Measurements from ENCODE around the gene MFSD12. TPM values are rescaled to one million over a fixed set of nuclear protein-coding genes. Genes with fewer than 3 reads are reported as not detected.

MFSD12 gene
- 10 to 100 TPM; 21.9 to 87.4 (median 44.0) TPM for total RNA-seq

- WGBS, 10 experiments, result 0 to 4% (median 1%) methylated on average over 4 to 10 of the region's 81 CpGs; no CpG with 5 or more reads in 6 of the 10 experiments
- H3K4me3 ChIP-seq, result peak within 1 kb of the TSS; percentile 74 to 97 (median 81)
- in situ Hi-C loops (cut with MboI; ENCODE audit: low pct_unique_long_range_greater_than_20kb in 2 of 9, low sequenced_read_pairs in 9 of 9, unreplicated experiment in 9 of 9), result loop anchor here in 1 of 9 experiments (25.0 kb wide), 1 partner anchor 155 kb away; the partner anchor contains the start of genes PIP5K1C and TJP3
- no peak within 1 kb of the TSS for H3K27ac ChIP-seq
- peak; percentile 87 to 96 (median 94) for ATAC-seq (replicated peaks in 6 of 8)
- peaks cover 5 to 9% of the 10 kb centered on the region in 2 donors for H3K4me1 ChIP-seq (replicated peaks in 1 of 2)
Measured at GRCh38 chr19:3557461-3558248, at the start of gene MFSD12. Gene MFSD12 (minus strand): TSS chr19:3557586. CDS start chr19:3557403, 183 bp downstream.

GRCh38 chr19:3606690-3607289, 49.4 kb upstream of the MFSD12 start, which contains the start of gene TBXA2R:
Gene TBXA2R (minus strand): TSS chr19:3606875. CDS start chr19:3600634, 6,241 bp downstream.
- ATAC-seq (replicated peaks in 6 of 8), result peak; percentile 53 to 87 (median 72)
- H3K27ac ChIP-seq, result no peak within 1 kb of the TSS
- in situ Hi-C loops (cut with MboI; ENCODE audit: low pct_unique_long_range_greater_than_20kb in 2 of 9, low sequenced_read_pairs in 9 of 9, unreplicated experiment in 9 of 9), result loop anchor here in 1 of 9 experiments (25.0 kb wide), 1 partner anchor 294 kb away; no protein-coding TSS in a partner anchor
- 14% methylated on average over 4 of the region's 46 CpGs; no CpG with 5 or more reads in 9 of the 10 experiments for WGBS, 10 experiments
- peak within 1 kb of the TSS in 2 of 5 donors; percentile 6 to 18 for H3K4me3 ChIP-seq
- H3K4me1 ChIP-seq (replicated peaks in 1 of 2), result peaks cover 12 to 15% of the 10 kb centered on the region in 2 donors

DNA sequence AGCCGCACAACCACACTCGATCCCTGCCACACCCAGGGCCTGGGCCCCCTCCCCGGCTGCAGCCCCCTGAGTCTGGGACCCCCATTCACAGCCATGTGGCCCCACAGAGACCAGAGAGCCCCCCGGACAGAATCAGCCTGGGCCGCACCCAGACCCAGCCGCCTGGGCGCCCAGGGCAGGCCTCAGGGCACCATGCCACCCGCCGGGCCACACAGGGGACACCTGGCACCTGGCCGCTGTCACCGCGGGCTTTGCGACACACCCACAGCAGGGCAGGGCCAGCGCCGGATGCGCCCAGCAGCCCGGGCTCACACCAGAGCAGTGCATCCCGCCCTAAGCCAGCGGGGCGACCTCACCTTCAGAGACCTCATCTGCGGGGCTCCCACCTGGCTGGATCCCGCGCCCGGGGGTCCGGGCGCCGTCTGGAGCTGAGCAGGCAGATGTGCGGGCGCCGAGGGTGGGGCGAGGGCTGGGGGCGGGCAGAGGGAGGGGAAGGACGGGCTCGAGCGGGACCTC, 48.8 kb upstream of the MFSD12 start:
- peak; percentile 8 to 28 (median 26) for ATAC-seq (replicated peaks in 6 of 8)
- H3K4me1 ChIP-seq (replicated peaks in 1 of 2), result peaks cover 12 to 15% of the 10 kb centered on the region in 2 donors
- WGBS, 10 experiments, result 0% methylated on average over 2 of the region's 35 CpGs; no CpG with 5 or more reads in 9 of the 10 experiments
- no peak overlapping the region for H3K27ac ChIP-seq
- in situ Hi-C loops (cut with MboI; ENCODE audit: low pct_unique_long_range_greater_than_20kb in 2 of 9, low sequenced_read_pairs in 9 of 9, unreplicated experiment in 9 of 9), result loop anchor here in 1 of 9 experiments (25.0 kb wide), 1 partner anchor 294 kb away; no protein-coding TSS in a partner anchor
- H3K4me3 ChIP-seq, result peak overlapping the region in 1 of 5 donors; percentile 6

GRCh38 chr19:3605770-3606169, 48.4 kb upstream of the MFSD12 start:
- no peak overlapping the region for H3K4me3 ChIP-seq
- in situ Hi-C loops (cut with MboI; ENCODE audit: low pct_unique_long_range_greater_than_20kb in 2 of 9, low sequenced_read_pairs in 9 of 9, unreplicated experiment in 9 of 9), result loop anchor here in 1 of 9 experiments (25.0 kb wide), 1 partner anchor 293 kb away; no protein-coding TSS in a partner anchor

DNA sequence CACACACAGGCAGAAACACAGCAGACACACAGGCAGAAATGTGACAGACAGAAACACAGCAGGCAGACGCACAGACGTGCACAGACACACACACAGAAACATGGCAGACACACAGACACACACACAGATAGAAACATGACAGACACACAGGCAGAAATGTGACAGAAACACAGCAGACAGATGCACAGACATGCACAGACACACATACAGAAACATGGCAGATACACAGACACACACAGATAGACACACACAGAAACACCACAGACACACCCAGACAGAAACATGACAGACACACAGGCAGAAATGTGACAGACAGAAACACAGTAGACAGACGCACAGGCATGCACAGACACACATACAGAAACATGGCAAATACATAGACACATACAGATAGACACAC, 48.0 kb upstream of the MFSD12 start:
- Histone ChIP-seq H3K27ac (no peak overlapping the region), H3K4me1 (replicated peaks in 1 of 2) (peaks cover 12 to 15% of the 10 kb centered on the region in 2 donors), H3K4me3 (no peak overlapping the region)
- no peak for ATAC-seq (replicated peaks in 6 of 8)
- in situ Hi-C loops (cut with MboI; ENCODE audit: low pct_unique_long_range_greater_than_20kb in 2 of 9, low sequenced_read_pairs in 9 of 9, unreplicated experiment in 9 of 9), result loop anchor here in 1 of 9 experiments (25.0 kb wide), 1 partner anchor 293 kb away; no protein-coding TSS in a partner anchor
- WGBS, 10 experiments, result 60 to 94% (median 67%) methylated on average over 1 to 3 of the region's 3 CpGs; no CpG with 5 or more reads in 5 of the 10 experiments

More at GRCh38 chr19:3605770-3606169, 48.4 kb upstream of the MFSD12 start:
- Histone ChIP-seq H3K27ac (no peak overlapping the region), H3K4me1 (replicated peaks in 1 of 2) (peaks cover 12 to 15% of the 10 kb centered on the region in 2 donors)
- 60 to 80% (median 65%) methylated on average over 1 to 4 of the region's 5 CpGs; no CpG with 5 or more reads in 6 of the 10 experiments for WGBS, 10 experiments
- no peak for ATAC-seq (replicated peaks in 6 of 8)

- H3K27ac ChIP-seq, result no peak overlapping the region
- in situ Hi-C loops (cut with MboI; ENCODE audit: low pct_unique_long_range_greater_than_20kb in 2 of 9, low sequenced_read_pairs in 9 of 9, unreplicated experiment in 9 of 9), result loop anchor here in 1 of 9 experiments (25.0 kb wide), 1 partner anchor 293 kb away; no protein-coding TSS in a partner anchor
- no peak for ATAC-seq (replicated peaks in 6 of 8)
- peaks cover 12 to 15% of the 10 kb centered on the region in 2 donors for H3K4me1 ChIP-seq (replicated peaks in 1 of 2)
- WGBS, 10 experiments, result 60 to 68% (median 63%) methylated on average over 2 to 8 of the region's 11 CpGs; no CpG with 5 or more reads in 7 of the 10 experiments
- H3K4me3 ChIP-seq, result no peak overlapping the region
Measured at GRCh38 chr19:3604987-3605343, 47.6 kb upstream of the MFSD12 start.

GRCh38 chr19:3604227-3604986, 47.0 kb upstream of the MFSD12 start:
- 80 to 100% (median 86%) methylated on average over 1 to 5 of the region's 27 CpGs; no CpG with 5 or more reads in 5 of the 10 experiments for WGBS, 10 experiments
- Histone ChIP-seq H3K4me3 (no peak overlapping the region), H3K27ac (no peak overlapping the region), H3K4me1 (replicated peaks in 1 of 2) (peaks cover 12 to 15% of the 10 kb centered on the region in 2 donors)
- in situ Hi-C loops (cut with MboI; ENCODE audit: low pct_unique_long_range_greater_than_20kb in 2 of 9, low sequenced_read_pairs in 9 of 9, unreplicated experiment in 9 of 9), result loop anchor here in 1 of 9 experiments (25.0 kb wide), 1 partner anchor 292 kb away; no protein-coding TSS in a partner anchor
- ATAC-seq (replicated peaks in 6 of 8), result no peak

DNA sequence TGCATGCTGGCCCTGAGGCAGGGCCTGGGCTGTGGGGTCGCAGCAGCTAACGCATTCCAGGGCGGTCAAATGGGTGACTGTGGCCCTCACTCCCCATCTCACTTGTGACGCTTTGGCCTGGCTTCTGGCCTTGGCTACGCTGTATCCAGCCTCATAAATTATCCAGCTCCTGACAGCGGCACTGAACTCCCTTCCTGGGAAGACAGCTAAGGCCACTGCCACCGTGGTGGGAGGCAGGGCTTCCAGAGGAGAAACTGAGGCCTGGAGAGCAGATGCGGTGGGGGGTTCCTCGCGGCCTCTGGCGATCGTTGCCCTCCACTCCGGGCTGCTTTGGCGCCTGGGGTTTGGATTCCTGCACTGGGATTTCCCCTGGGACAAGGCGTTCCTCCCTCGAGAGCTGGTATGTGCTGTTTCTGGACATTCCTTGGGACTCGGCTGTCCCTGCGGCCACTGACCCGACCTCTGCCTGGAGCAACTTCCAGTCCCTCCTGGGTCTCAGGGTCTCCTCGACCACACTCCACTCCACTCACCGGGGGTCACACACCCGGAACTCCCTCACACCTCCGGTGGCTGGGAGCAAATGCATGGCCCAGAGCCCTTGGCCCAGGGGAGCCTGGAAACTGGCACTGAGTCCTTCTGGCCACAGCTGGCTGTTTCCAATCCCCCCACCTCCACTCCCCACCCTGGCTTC, 45.9 kb upstream of the MFSD12 start:
- in situ Hi-C loops (cut with MboI; ENCODE audit: low pct_unique_long_range_greater_than_20kb in 2 of 9, low sequenced_read_pairs in 9 of 9, unreplicated experiment in 9 of 9), result loop anchor here in 1 of 9 experiments (25.0 kb wide), 1 partner anchor 291 kb away; no protein-coding TSS in a partner anchor

GRCh38 chr19:3601021-3601420, 43.6 kb upstream of the MFSD12 start:
- 75 to 100% (median 85%) methylated on average over 1 to 8 of the region's 12 CpGs; no CpG with 5 or more reads in 2 of the 10 experiments for WGBS, 10 experiments
- ATAC-seq (replicated peaks in 6 of 8), result no peak
- no peak overlapping the region for H3K4me3 ChIP-seq
- H3K4me1 ChIP-seq (replicated peaks in 1 of 2), result no peaks in the 10 kb centered on the region
- in situ Hi-C loops (cut with MboI; ENCODE audit: low pct_unique_long_range_greater_than_20kb in 2 of 9, low sequenced_read_pairs in 9 of 9, unreplicated experiment in 9 of 9), result loop anchor here in 1 of 9 experiments (25.0 kb wide), 1 partner anchor 289 kb away; no protein-coding TSS in a partner anchor
- H3K27ac ChIP-seq, result no peak overlapping the region

More for the DNA sequence above, 45.9 kb upstream of the MFSD12 start:
- no peak overlapping the region for H3K4me3 ChIP-seq
- 30 to 81% (median 47%) methylated on average over 2 to 7 of the region's 23 CpGs; no CpG with 5 or more reads in 5 of the 10 experiments for WGBS, 10 experiments
- peaks cover 12 to 15% of the 10 kb centered on the region in 2 donors for H3K4me1 ChIP-seq (replicated peaks in 1 of 2)
- ATAC-seq (replicated peaks in 6 of 8), result no peak
- no peak overlapping the region for H3K27ac ChIP-seq

DNA sequence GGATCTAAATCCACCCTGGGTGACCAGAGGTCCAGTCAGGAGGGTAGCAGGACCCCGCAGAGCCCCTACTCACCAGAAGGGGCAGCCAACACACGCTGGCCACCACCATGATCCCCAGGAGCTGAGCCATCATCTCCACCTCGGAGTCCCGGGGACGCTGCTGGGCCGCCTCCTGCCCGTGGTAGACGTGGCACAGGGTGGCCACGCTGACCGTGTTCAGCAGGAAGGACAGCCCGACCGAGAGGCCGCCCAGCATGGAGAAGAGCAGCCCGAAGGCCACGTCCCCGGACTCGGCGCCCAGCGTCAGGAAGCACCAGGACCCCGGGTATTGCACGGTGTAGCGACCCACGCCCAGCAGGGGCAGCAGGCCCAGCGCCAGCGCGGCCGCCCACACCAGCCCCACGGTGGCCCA, 42.4 kb upstream of the MFSD12 start:
- Histone ChIP-seq H3K4me1 (replicated peaks in 1 of 2) (no peaks in the 10 kb centered on the region), H3K27ac (no peak overlapping the region), H3K4me3 (no peak overlapping the region)
- WGBS, 10 experiments, result 33 to 60% methylated on average over 1 to 2 of the region's 28 CpGs; no CpG with 5 or more reads in 8 of the 10 experiments
- in situ Hi-C loops (cut with MboI; ENCODE audit: low pct_unique_long_range_greater_than_20kb in 2 of 9, low sequenced_read_pairs in 9 of 9, unreplicated experiment in 9 of 9), result loop anchor here in 1 of 9 experiments (25.0 kb wide), 1 partner anchor 287 kb away; no protein-coding TSS in a partner anchor
- ATAC-seq (replicated peaks in 6 of 8), result peak in 1 of 8 experiments; percentile 19

- no peak overlapping the region for H3K4me3 ChIP-seq
- in situ Hi-C loops (cut with MboI; ENCODE audit: low pct_unique_long_range_greater_than_20kb in 2 of 9, low sequenced_read_pairs in 9 of 9, unreplicated experiment in 9 of 9), result no loop called here
- ATAC-seq (replicated peaks in 6 of 8), result no peak
- H3K27ac ChIP-seq, result no peak overlapping the region
- WGBS, 10 experiments, result 69 to 93% (median 72%) methylated on average over 2 to 7 of the region's 34 CpGs; no CpG with 5 or more reads in 6 of the 10 experiments
- H3K4me1 ChIP-seq (replicated peaks in 1 of 2), result no peaks in the 10 kb centered on the region
Measured at GRCh38 chr19:3595521-3596061, 38.2 kb upstream of the MFSD12 start.

Data from motor neuron (in vitro differentiated cells).